Dedifferentiated amniotic fluid mesenchymal stem cell (primary cell): ENCODE results near the gene RNF223.
"Not testable (repeated sequence)": the region's sequence is repeated elsewhere in the genome, so short reads cannot be mapped to it uniquely, and the experiment has no call there.

ENCODE experiments used
- DNase-seq: peaks from one replicate; pipeline ENCODE4 v3.0.0-alpha.2; 2016; ENCODE audit errors: extremely low spot score

The RNF223 gene

GRCh38 chr1:1072849-1073742, 1.0 kb downstream of the RNF223 start:
- DNase-seq = no peak

GRCh38 chr1:1072299-1072848, 1.7 kb downstream of the RNF223 start:
- no peak for DNase-seq

GRCh38 chr1:1071486-1072298, 2.4 kb downstream of the RNF223 start:
- no peak for DNase-seq

- DNase-seq = no peak
These were observed 4.1 kb downstream of the RNF223 start for GRCh38 chr1:1069711-1070676.

GRCh38 chr1:1069056-1069710, 4.9 kb downstream of the RNF223 start:
- DNase-seq = no peak

- DNase-seq = no peak
These were observed 5.5 kb downstream of the RNF223 start for GRCh38 chr1:1068517-1069055.

- no peak for DNase-seq
These were observed 6.1 kb downstream of the RNF223 start for GRCh38 chr1:1067860-1068516.

GRCh38 chr1:1067284-1067859, 6.7 kb downstream of the RNF223 start:
- DNase-seq = no peak

GRCh38 chr1:1066403-1067283, 7.5 kb downstream of the RNF223 start:
- no peak for DNase-seq

GRCh38 chr1:1065940-1066304, 8.2 kb downstream of the RNF223 start:
- DNase-seq = not testable (repeated sequence)

- DNase-seq = no peak
These were observed 8.7 kb downstream of the RNF223 start for GRCh38 chr1:1065265-1065939.

- no peak for DNase-seq
These were observed 9.9 kb downstream of the RNF223 start for GRCh38 chr1:1063945-1064831.

GRCh38 chr1:1063261-1063944, 10.7 kb downstream of the RNF223 start:
- no peak for DNase-seq

- no peak for DNase-seq
These were observed 11.6 kb downstream of the RNF223 start for GRCh38 chr1:1062348-1063163.

- no peak for DNase-seq
These were observed 12.3 kb downstream of the RNF223 start for GRCh38 chr1:1061682-1062345.
